Measurements from ENCODE around the gene ALDH3A1.

Gene ALDH3A1

GRCh38 chr17:19740933-19741332, 7.2 kb downstream of the ALDH3A1 start:
- DNase-seq (ENCODE audit: low spot score), result no peak

GRCh38 chr17:19739241-19740201, 8.6 kb downstream of the ALDH3A1 start:
- no peak for DNase-seq (ENCODE audit: low spot score)

- DNase-seq (ENCODE audit: low spot score), result no peak
Observed at GRCh38 chr17:19738757-19739156, 9.3 kb downstream of the ALDH3A1 start.

- DNase-seq (ENCODE audit: low spot score), result no peak
Observed at GRCh38 chr17:19738073-19738449, 10.0 kb downstream of the ALDH3A1 start.

GRCh38 chr17:19737305-19738072, 10.6 kb downstream of the ALDH3A1 start:
- DNase-seq (ENCODE audit: low spot score), result no peak

GRCh38 chr17:19736071-19736470, 12.0 kb downstream of the ALDH3A1 start:
- no peak for DNase-seq (ENCODE audit: low spot score)

GRCh38 chr17:19733953-19734526, 14.1 kb downstream of the ALDH3A1 start:
- no peak for DNase-seq (ENCODE audit: low spot score)

GRCh38 chr17:19731626-19732025, 16.5 kb downstream of the ALDH3A1 start:
- no peak for DNase-seq (ENCODE audit: low spot score)

- no peak for DNase-seq (ENCODE audit: low spot score)
Observed at GRCh38 chr17:19730843-19731242, 17.3 kb downstream of the ALDH3A1 start.

GRCh38 chr17:19729900-19730299, 18.2 kb downstream of the ALDH3A1 start:
- no peak for DNase-seq (ENCODE audit: low spot score)

GRCh38 chr17:19728084-19728495, 20.0 kb downstream of the ALDH3A1 start:
- DNase-seq (ENCODE audit: low spot score), result peak; percentile 82

GRCh38 chr17:19727501-19728078, 20.5 kb downstream of the ALDH3A1 start:
- DNase-seq (ENCODE audit: low spot score), result peak; percentile 76

- DNase-seq (ENCODE audit: low spot score), result no peak
Observed at GRCh38 chr17:19726631-19727376, 21.3 kb downstream of the ALDH3A1 start.

- no peak for DNase-seq (ENCODE audit: low spot score)
Observed at GRCh38 chr17:19725486-19725885, 22.6 kb downstream of the ALDH3A1 start.

GRCh38 chr17:19724501-19725420, 23.3 kb downstream of the ALDH3A1 start:
- no peak for DNase-seq (ENCODE audit: low spot score)

GRCh38 chr17:19723964-19724363, 24.1 kb downstream of the ALDH3A1 start:
- DNase-seq (ENCODE audit: low spot score), result no peak

GRCh38 chr17:19720631-19721426, 27.3 kb downstream of the ALDH3A1 start:
- no peak for DNase-seq (ENCODE audit: low spot score)

- no peak for DNase-seq (ENCODE audit: low spot score)
Observed at GRCh38 chr17:19720210-19720475, 28.0 kb downstream of the ALDH3A1 start.

GRCh38 chr17:19719355-19720209, 28.5 kb downstream of the ALDH3A1 start:
- DNase-seq (ENCODE audit: low spot score), result no peak
